ENCODE measurements around the gene MRGPRX1. TPM values are rescaled to one million over a fixed set of nuclear protein-coding genes. Genes with fewer than 3 reads are reported as not detected.

MRGPRX1 gene
- total RNA-seq (ENCODE audit: low replicate concordance), result 0.24 TPM in 1 of 2 replicates, not detected in the other
- long read RNA-seq, result 0 reads

DNA sequence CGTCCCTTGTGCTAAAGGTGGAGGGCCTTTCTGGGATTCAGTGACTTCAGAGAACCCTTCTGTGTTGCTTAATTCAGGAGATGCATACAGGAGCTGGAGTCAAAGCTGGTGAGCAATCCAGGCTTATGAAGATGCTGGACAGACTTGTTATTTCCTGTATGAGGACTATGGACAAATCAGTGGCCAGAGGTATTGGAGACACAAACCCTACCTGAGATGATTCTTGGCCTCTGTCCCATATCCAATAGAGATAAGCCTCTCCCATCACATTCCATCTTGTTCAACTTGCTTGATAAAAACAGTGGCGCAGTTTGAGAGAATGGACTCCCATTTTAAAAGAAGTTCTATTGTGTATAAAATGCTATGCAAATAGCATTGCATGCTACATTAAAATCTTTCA is at the start of gene MRGPRX1:
MRGPRX1 (minus strand) TSS at position 101 of the 400 bp plus-strand sequence. CDS start 4,630 bp downstream, outside the sequence.
- no peaks in the 10 kb centered on the region for H3K4me1 Mint-ChIP-seq (ENCODE audit: unreplicated experiment)
- no peak within 1 kb of the TSS for H3K27ac Mint-ChIP-seq
- no peak within 1 kb of the TSS for H3K4me3 Mint-ChIP-seq
- TF ChIP-seq, protein P1, sequence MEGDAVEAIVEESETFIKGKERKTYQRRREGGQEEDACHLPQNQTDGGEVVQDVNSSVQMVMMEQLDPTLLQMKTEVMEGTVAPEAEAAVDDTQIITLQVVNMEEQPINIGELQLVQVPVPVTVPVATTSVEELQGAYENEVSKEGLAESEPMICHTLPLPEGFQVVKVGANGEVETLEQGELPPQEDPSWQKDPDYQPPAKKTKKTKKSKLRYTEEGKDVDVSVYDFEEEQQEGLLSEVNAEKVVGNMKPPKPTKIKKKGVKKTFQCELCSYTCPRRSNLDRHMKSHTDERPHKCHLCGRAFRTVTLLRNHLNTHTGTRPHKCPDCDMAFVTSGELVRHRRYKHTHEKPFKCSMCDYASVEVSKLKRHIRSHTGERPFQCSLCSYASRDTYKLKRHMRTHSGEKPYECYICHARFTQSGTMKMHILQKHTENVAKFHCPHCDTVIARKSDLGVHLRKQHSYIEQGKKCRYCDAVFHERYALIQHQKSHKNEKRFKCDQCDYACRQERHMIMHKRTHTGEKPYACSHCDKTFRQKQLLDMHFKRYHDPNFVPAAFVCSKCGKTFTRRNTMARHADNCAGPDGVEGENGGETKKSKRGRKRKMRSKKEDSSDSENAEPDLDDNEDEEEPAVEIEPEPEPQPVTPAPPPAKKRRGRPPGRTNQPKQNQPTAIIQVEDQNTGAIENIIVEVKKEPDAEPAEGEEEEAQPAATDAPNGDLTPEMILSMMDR (conservative IDR thresholded peaks at IDR 0.05), result no peak
- peaks cover 8% of the 10 kb centered on the region for H3K27me3 Mint-ChIP-seq
- H3K36me3 Mint-ChIP-seq, result no peaks in the 10 kb centered on the region
- DNase-seq (ENCODE audit: extremely low spot score, unreplicated experiment), result no peak
- no peaks in the 10 kb centered on the region for H3K9me3 Mint-ChIP-seq

DNA sequence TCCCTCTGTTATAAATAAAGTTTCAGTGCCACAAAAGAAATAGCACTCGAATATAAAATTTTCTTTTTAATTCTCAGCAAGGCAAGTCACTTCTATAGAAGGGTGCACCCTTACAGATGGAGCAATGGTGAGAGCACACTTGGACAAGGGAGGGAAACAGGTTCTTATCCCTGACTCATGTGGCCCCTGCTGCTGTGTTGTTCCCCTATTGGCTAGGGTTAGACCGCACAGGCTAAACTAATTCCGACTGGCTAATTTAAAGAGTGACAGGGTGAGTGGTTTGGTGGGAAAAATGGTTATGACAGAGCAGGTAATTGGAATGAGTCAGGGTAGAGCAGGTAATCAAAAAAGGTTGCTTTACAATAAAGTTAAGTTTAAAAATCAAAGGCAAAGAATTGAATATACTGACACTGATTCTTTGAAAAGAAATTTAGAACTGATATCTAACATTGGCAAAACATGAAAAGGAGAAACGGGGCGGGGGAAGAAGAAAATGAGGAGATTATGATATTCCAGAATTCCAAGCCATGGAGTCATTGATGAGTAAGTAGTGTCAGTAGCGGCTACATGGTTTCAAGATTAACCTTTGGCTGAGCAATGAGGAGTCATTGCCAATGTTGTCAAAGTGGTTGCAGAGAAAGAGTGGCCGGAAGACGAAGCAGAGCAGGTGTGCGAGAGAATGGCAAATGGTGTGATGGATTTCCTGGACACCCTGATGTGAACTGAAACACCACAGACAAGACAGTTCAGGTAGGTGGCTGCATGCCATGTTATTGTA is 48.4 kb upstream of the MRGPRX1 start:
- TF ChIP-seq, protein P1 (conservative IDR thresholded peaks at IDR 0.05), result no peak
- Mint-ChIP-seq H3K27me3 (peaks cover 30% of the 10 kb centered on the region), H3K27ac (no peak overlapping the region), H3K9me3 (no peaks in the 10 kb centered on the region), H3K4me1 (ENCODE audit: unreplicated experiment) (no peaks in the 10 kb centered on the region), H3K4me3 (no peak overlapping the region), H3K36me3 (no peaks in the 10 kb centered on the region)
- DNase-seq (ENCODE audit: extremely low spot score, unreplicated experiment), result no peak

DNA sequence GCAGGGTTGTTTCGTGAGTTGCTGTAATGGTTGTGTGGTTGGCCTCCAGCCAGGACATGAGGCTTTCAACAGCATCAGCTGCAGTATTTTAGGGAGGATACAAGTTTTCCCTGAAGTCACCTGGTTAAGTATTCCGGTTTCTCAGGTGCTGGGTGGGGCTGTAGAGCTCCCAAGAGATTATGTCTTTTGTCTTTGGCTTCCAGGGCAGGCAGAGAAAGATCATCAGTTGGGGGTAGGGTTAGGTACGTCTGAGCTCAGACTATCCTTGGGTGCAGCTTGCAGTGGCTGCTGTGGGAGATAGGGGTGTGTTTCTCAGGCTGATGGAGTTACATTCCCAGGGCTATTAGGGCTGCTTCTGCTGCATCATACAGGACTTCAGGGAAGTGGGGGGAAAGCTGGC is 47.5 kb upstream of the MRGPRX1 start:
- no peaks in the 10 kb centered on the region for H3K4me1 Mint-ChIP-seq (ENCODE audit: unreplicated experiment)
- H3K27me3 Mint-ChIP-seq, result peaks cover 36% of the 10 kb centered on the region
- DNase-seq (ENCODE audit: extremely low spot score, unreplicated experiment), result no peak
- no peaks in the 10 kb centered on the region for H3K36me3 Mint-ChIP-seq
- H3K9me3 Mint-ChIP-seq, result no peaks in the 10 kb centered on the region
- TF ChIP-seq, protein P1 (conservative IDR thresholded peaks at IDR 0.05), result no peak
- peak overlapping the region; percentile 32 for H3K27ac Mint-ChIP-seq
- no peak overlapping the region for H3K4me3 Mint-ChIP-seq

DNA sequence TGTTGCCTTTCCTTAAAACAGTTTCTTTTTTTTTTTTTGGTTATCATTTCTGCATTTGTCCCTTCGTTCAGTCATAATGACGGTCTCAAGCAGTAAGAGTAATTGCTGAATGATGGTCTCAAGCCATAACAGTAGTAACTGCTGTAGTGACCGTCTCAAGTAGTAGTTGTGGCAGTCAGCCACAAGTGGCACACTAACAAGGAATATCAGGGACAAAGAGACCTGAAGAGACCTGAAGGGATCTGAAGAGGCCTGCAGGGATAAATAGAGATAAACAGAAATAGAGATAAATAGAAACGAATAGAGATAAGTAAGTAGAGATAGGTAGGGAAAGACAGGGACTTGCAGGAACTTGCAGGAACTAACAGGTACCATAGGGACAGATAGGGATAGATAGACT is 42.7 kb upstream of the MRGPRX1 start:
- Mint-ChIP-seq H3K36me3 (no peaks in the 10 kb centered on the region), H3K4me3 (no peak overlapping the region), H3K9me3 (no peaks in the 10 kb centered on the region), H3K4me1 (ENCODE audit: unreplicated experiment) (no peaks in the 10 kb centered on the region), H3K27me3 (peaks cover 28% of the 10 kb centered on the region), H3K27ac (no peak overlapping the region)
- no peak for DNase-seq (ENCODE audit: extremely low spot score, unreplicated experiment)
- TF ChIP-seq, protein P1 (conservative IDR thresholded peaks at IDR 0.05), result no peak

DNA sequence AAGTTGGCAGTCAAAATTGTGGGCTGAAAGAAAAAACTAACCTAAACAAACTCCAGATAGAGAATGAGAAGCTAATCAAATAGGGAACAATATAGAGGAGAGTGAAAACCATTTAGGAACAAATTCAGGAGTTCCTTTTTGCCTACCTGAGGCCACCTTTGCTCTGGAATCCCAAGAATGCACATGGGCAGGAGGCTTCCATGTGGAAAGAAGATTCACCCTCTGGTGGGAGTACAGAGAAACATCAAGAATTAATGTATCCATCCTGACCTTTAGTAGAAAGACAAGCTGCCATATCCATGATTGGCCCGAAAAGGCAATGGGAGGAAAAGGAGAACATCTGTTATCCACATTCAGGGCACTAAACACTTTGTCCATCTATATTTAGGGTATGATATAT is 35.0 kb upstream of the MRGPRX1 start:
- H3K36me3 Mint-ChIP-seq, result no peaks in the 10 kb centered on the region
- TF ChIP-seq, protein P1 (conservative IDR thresholded peaks at IDR 0.05), result no peak
- no peak overlapping the region for H3K4me3 Mint-ChIP-seq
- no peak overlapping the region for H3K27ac Mint-ChIP-seq
- no peaks in the 10 kb centered on the region for H3K4me1 Mint-ChIP-seq (ENCODE audit: unreplicated experiment)
- H3K9me3 Mint-ChIP-seq, result no peaks in the 10 kb centered on the region
- peaks cover 4% of the 10 kb centered on the region for H3K27me3 Mint-ChIP-seq
- no peak for DNase-seq (ENCODE audit: extremely low spot score, unreplicated experiment)

Data from type B pancreatic cell (in vitro differentiated cells).